HEK293T (cell line): ENCODE data around the gene CA10.

Source experiments
- BHLHE40 ChIP-seq: fragments of 450-650 bp; IDR thresholded peaks from 2 replicates; pipeline ENCODE4 v1.6.1; 2016; ENCODE audit warnings: mild to moderate bottlenecking, moderate library complexity, borderline replicate concordance
- CTBP1 ChIP-seq: fragments of 450-650 bp; IDR thresholded peaks from 2 replicates; pipeline ENCODE4 v1.6.1; 2016; ENCODE audit warnings: borderline replicate concordance
- ELF4 ChIP-seq: fragments of 450-650 bp; IDR thresholded peaks from 2 replicates; pipeline ENCODE4 v1.6.1; 2017; ENCODE audit warnings: antibody characterized with exemption
- FOXA1 ChIP-seq: fragments of 450-650 bp; IDR thresholded peaks from 2 replicates; pipeline ENCODE4 v1.6.1; 2016; ENCODE audit warnings: mild to moderate bottlenecking
- FOXK2 ChIP-seq: fragments of 450-650 bp; IDR thresholded peaks from 2 replicates; pipeline ENCODE4 v1.6.1; 2016; ENCODE audit warnings: mild to moderate bottlenecking
- FOXM1 ChIP-seq: fragments of 450-650 bp; IDR thresholded peaks from 2 replicates; pipeline ENCODE4 v1.6.1; 2017; ENCODE audit warnings: mild to moderate bottlenecking, borderline replicate concordance
- HDGF ChIP-seq: fragments of 450-650 bp; IDR thresholded peaks from 2 replicates; pipeline ENCODE4 v1.6.1; 2017; ENCODE audit warnings: antibody characterized with exemption, borderline replicate concordance
- L3MBTL2 ChIP-seq: fragments of 450-650 bp; conservative IDR thresholded peaks from 2 replicates; pipeline ENCODE4 v1.6.1; 2016; ENCODE audit warnings: mild to moderate bottlenecking
- LEF1 ChIP-seq: fragments of 450-650 bp; IDR thresholded peaks from 2 replicates; pipeline ENCODE4 v1.6.1; 2017; ENCODE audit warnings: mild to moderate bottlenecking, borderline replicate concordance
- NFRKB ChIP-seq: fragments of 450-650 bp; IDR thresholded peaks from 2 replicates; pipeline ENCODE4 v1.6.1; 2016; ENCODE audit warnings: mild to moderate bottlenecking, moderate library complexity
- PKNOX1 ChIP-seq: fragments of 450-650 bp; IDR thresholded peaks from 2 replicates; pipeline ENCODE4 v1.6.1; 2016
- SUZ12 ChIP-seq: fragments of 450-650 bp; IDR thresholded peaks from 2 replicates; pipeline ENCODE4 v1.6.1; 2016; ENCODE audit warnings: mild to moderate bottlenecking
- TARDBP ChIP-seq: fragments of 450-650 bp; IDR thresholded peaks from 2 replicates; pipeline ENCODE4 v1.6.1; 2016
- ZNF384 ChIP-seq: fragments of 450-650 bp; IDR thresholded peaks from 2 replicates; pipeline ENCODE4 v1.6.1; 2016

- TF ChIP-seq NFRKB (no peak), ELF4 (no peak), HDGF (no peak), TARDBP (no peak), BHLHE40 (no peak), PKNOX1 (no peak), ZNF384 (no peak), SUZ12 (no peak), CTBP1 (no peak), FOXA1 (no peak), FOXK2 (no peak), L3MBTL2 (no peak), LEF1 (no peak), FOXM1 (no peak)
These were observed 438.1 kb downstream of the CA10 start for GRCh38 chr17:51720439-51720838.
